OCI-LY7 (cell line): ENCODE data around the gene HS6ST3. TPM values are rescaled to one million over a fixed set of nuclear protein-coding genes. Genes with fewer than 3 reads are reported as not detected.

ENCODE experiments used
- BruUV-seq: library from RNA; stranded (reverse); fragments of 400-500 nt; replicated peaks from 2 replicates; lab custom pipeline; 2021; lab: Mats Ljungman, UMichigan
- CTCF ChIA-PET: fragments of 300-600 bp; sonication (Branson Sonifier 250); formaldehyde crosslinking; loops from one replicate; lab custom pipeline; 2022; ENCODE audit warnings: antibody characterized with exemption; ENCODE audit not compliant: unreplicated experiment; lab: Charles Lee
- POLR2A ChIA-PET: fragments of 300-600 bp; sonication (Branson Sonifier 250); formaldehyde crosslinking; loops from one replicate; lab custom pipeline; 2022; ENCODE audit warnings: antibody characterized with exemption; lab: Charles Lee
- DNase-seq: peaks from one replicate; pipeline ENCODE4 v3.0.0-alpha.2; 2015; ENCODE audit warnings: low spot score
- H2AFZ ChIP-seq: fragments of 200-600 bp; sonication (generic), shearing (Covaris generic); 2 replicates; pipeline ENCODE4 v1.6.1; 2014; ENCODE audit warnings: mild to moderate bottlenecking, antibody characterized with exemption, low read length, moderate library complexity
- H3K27ac ChIP-seq: fragments of 200-600 bp; sonication (generic); 2 replicates; pipeline ENCODE4 v1.5.1; 2014; ENCODE audit warnings: mixed run types, low read depth, mild to moderate bottlenecking, moderate library complexity, low read length, inconsistent platforms; ENCODE audit not compliant: poor library complexity, severe bottlenecking
- H3K36me3 ChIP-seq: fragments of 200-600 bp; sonication (generic); 2 replicates; pipeline ENCODE4 v1.6.1; 2014; ENCODE audit warnings: mild to moderate bottlenecking, antibody characterized with exemption, low read length, moderate library complexity, mixed read lengths; ENCODE audit not compliant: insufficient read depth
- H3K4me1 ChIP-seq: fragments of 200-600 bp; sonication (generic); 2 replicates; pipeline ENCODE4 v1.5.1; 2014; ENCODE audit warnings: mild to moderate bottlenecking, low read length; ENCODE audit not compliant: insufficient read depth, poor library complexity, severe bottlenecking
- H3K4me2 ChIP-seq: fragments of 200-600 bp; sonication (generic); 2 replicates; pipeline ENCODE4 v1.6.1; 2014; ENCODE audit warnings: mild to moderate bottlenecking, low read length
- H3K4me3 ChIP-seq: fragments of 200-600 bp; sonication (generic); 2 replicates; pipeline ENCODE4 v1.5.1; 2014; ENCODE audit warnings: mild to moderate bottlenecking, low read depth, low read length; ENCODE audit not compliant: poor library complexity, severe bottlenecking
- H3K79me2 ChIP-seq: fragments of 200-600 bp; sonication (generic); 2 replicates; pipeline ENCODE4 v1.6.1; 2016; ENCODE audit warnings: low read depth, mild to moderate bottlenecking, low read length, moderate library complexity, mixed read lengths; ENCODE audit not compliant: insufficient read depth
- H3K9me2 ChIP-seq: fragments of 200-600 bp; sonication (generic); 2 replicates; pipeline ENCODE4 v1.6.1; 2016; ENCODE audit warnings: mild to moderate bottlenecking, low read length, mixed read lengths; ENCODE audit not compliant: insufficient read depth
- H3K9me3 ChIP-seq: fragments of 200-600 bp; sonication (generic); 2 replicates; pipeline ENCODE4 v1.6.1; 2014; ENCODE audit warnings: mild to moderate bottlenecking, mixed run types, low read length, mixed read lengths
- H4K20me1 ChIP-seq: fragments of 200-600 bp; sonication (generic); 2 replicates; pipeline ENCODE4 v1.6.1; 2014; ENCODE audit warnings: mild to moderate bottlenecking, antibody characterized with exemption, low read length, moderate library complexity, mixed read lengths; ENCODE audit not compliant: insufficient read depth
- CTCF ChIP-seq: fragments of 200-600 bp; sonication (generic); conservative IDR thresholded peaks from 2 replicates; pipeline ENCODE4 v1.5.1; 2014; ENCODE audit warnings: mild to moderate bottlenecking, antibody characterized with exemption, low read length, moderate library complexity, mixed read lengths
- EZH2phosphoT487 ChIP-seq: fragments of 200-600 bp; sonication (generic); IDR thresholded peaks from 2 replicates; pipeline ENCODE4 v1.6.1; 2018; ENCODE audit warnings: low read depth, borderline replicate concordance, mild to moderate bottlenecking, mixed run types, antibody characterized with exemption, low read length, moderate library complexity, mixed read lengths
- intact Hi-C: fragments of 100-400 bp; cut with micrococcal nuclease; formaldehyde crosslinking; loops from one replicate; pipeline ENCODE4 v1.10.0; 2022; ENCODE audit not compliant: unreplicated experiment
- total RNA-seq, 2 experiments: library from RNA; depleted of rRNA in 1 of 2; stranded (reverse); fragments of >200 nt in 1 of 2; shearing (Covaris generic) in 1 of 2; gene quantifications; 2 replicates each; pipeline ENCODE4 v1.2.3, GENCODE V29; 2014 to 2022

Gene HS6ST3
- total RNA-seq, 2 experiments from 2014 or later: not detected

GRCh38 chr13:96415831-96416385, 326.0 kb downstream of the HS6ST3 start:
- H3K4me3 ChIP-seq: no peak overlapping the region
- DNase-seq: no peak
- no peaks in the 10 kb centered on the region for H3K4me1 ChIP-seq
- ChIA-PET CTCF (no interaction called here), POLR2A (no interaction called here)
- H3K36me3 ChIP-seq: no peaks in the 10 kb centered on the region
- intact Hi-C loops: no loop called here
- H3K4me2 ChIP-seq: no peak overlapping the region
- no peak overlapping the region for H2AFZ ChIP-seq
- no peaks in the 10 kb centered on the region for H3K79me2 ChIP-seq
- H3K9me3 ChIP-seq: no peaks in the 10 kb centered on the region
- no peaks in the 10 kb centered on the region for H4K20me1 ChIP-seq
- TF ChIP-seq EZH2phosphoT487 (no peak), CTCF (no peak)
- no peaks in the 10 kb centered on the region for H3K9me2 ChIP-seq
- BruUV-seq: no TSS peak
- no peak overlapping the region for H3K27ac ChIP-seq

GRCh38 chr13:96417939-96418685, 328.2 kb downstream of the HS6ST3 start:
- Histone ChIP-seq H3K4me1 (no peaks in the 10 kb centered on the region), H3K36me3 (no peaks in the 10 kb centered on the region), H4K20me1 (no peaks in the 10 kb centered on the region), H3K9me3 (no peaks in the 10 kb centered on the region), H3K9me2 (no peaks in the 10 kb centered on the region), H3K27ac (no peak overlapping the region), H3K4me3 (no peak overlapping the region), H2AFZ (no peak overlapping the region), H3K79me2 (no peaks in the 10 kb centered on the region), H3K4me2 (no peak overlapping the region)
- intact Hi-C loops: no loop called here
- TF ChIP-seq EZH2phosphoT487 (no peak), CTCF (no peak)
- CTCF ChIA-PET: no interaction called here
- no peak for DNase-seq
- BruUV-seq: no TSS peak
- POLR2A ChIA-PET: interaction anchor here (0.5 kb wide), 1 partner anchor 331 kb away, joined by 3 read pairs; no protein-coding TSS in a partner anchor

GRCh38 chr13:96421314-96421713, 331.4 kb downstream of the HS6ST3 start:
- BruUV-seq: no TSS peak
- no peaks in the 10 kb centered on the region for H4K20me1 ChIP-seq
- no peaks in the 10 kb centered on the region for H3K9me2 ChIP-seq
- H3K79me2 ChIP-seq: no peaks in the 10 kb centered on the region
- no peaks in the 10 kb centered on the region for H3K9me3 ChIP-seq
- CTCF ChIA-PET: no interaction called here
- intact Hi-C loops: no loop called here
- no peak overlapping the region for H3K4me3 ChIP-seq
- no peak overlapping the region for H2AFZ ChIP-seq
- H3K4me2 ChIP-seq: no peak overlapping the region
- no peak for TF ChIP-seq EZH2phosphoT487
- TF ChIP-seq CTCF: no peak
- no peaks in the 10 kb centered on the region for H3K4me1 ChIP-seq
- no peak overlapping the region for H3K27ac ChIP-seq
- POLR2A ChIA-PET: no interaction called here
- H3K36me3 ChIP-seq: no peaks in the 10 kb centered on the region
- no peak for DNase-seq
